T-helper 2 cell treated with Interferon-gamma antibody and Interleukin-4, amounts not matched to agents 100 ng/mL and 5 ng/mL, for 36 hours (primary cell): Measurements from ENCODE around the gene ANGPTL2. TPM values are rescaled to one million over a fixed set of nuclear protein-coding genes. Genes with fewer than 3 reads are reported as not detected.

Source experiments
- intact Hi-C: fragments of 100-400 bp; cut with micrococcal nuclease; formaldehyde crosslinking; loops from one replicate; pipeline ENCODE4 v1.15.1; 2023
- total RNA-seq: library from RNA; stranded (reverse); gene quantifications from 2 replicates; pipeline ENCODE4 v1.2.3, GENCODE V29; 2022

The ANGPTL2 gene
- total RNA-seq, 1 donor from 2014 or later = not detected

DNA sequence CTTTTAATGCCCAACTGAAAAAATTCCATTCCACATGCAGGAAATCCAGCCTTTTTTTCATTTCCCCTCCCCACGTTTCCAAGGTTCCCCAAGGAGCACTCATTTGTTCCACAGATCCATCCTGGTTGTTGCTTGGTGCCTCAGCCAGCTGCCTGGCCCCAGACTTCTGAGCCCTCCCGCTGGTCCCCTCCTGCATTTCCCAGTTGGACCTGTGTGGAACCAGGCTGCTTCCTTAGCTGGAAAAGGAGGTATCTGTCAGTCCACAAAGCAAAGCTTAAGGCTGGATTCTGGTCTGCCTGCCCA is 44.8 kb downstream of the ANGPTL2 start:
- intact Hi-C loops = no loop called here

- intact Hi-C loops = no loop called here
Measured at GRCh38 chr9:127076860-127077643, 45.4 kb downstream of the ANGPTL2 start.

- intact Hi-C loops = no loop called here
Measured at GRCh38 chr9:127075624-127076372, 46.6 kb downstream of the ANGPTL2 start.

- intact Hi-C loops = no loop called here
Measured at GRCh38 chr9:127074561-127075548, 47.6 kb downstream of the ANGPTL2 start.

DNA sequence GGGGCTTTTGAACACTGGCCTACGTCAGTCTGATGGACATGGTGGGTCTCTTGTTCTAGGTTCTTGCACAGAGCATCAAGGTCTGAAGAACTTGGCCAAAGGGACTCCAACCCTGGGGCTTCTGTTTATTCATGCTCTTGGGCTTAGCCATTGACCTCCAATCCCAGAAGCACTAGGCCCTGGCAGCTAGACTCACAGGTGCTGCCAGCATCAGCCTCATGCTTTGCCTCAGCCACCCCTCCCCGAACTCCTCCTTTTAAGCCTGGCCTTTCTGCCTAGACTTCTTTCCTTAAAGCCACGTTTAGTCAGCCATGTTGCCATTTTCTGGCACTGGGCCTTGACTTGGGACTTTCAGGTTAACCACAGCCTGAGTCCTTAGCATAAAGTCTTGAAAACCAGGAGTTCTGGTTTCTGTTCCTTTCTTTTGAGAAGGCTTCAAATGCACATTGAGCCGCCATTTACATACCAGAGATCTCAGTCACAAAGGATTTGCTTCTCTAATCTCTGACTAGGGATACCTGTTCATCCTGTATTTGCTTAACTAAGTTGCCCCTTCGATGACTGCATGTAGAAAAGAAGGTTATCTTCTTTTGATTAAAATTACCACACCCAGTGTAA is 54.7 kb downstream of the ANGPTL2 start:
- intact Hi-C loops = no loop called here

GRCh38 chr9:127066851-127067136 is 55.6 kb downstream of the ANGPTL2 start:
- intact Hi-C loops = no loop called here

- intact Hi-C loops = no loop called here
Measured at GRCh38 chr9:127066060-127066850, 56.2 kb downstream of the ANGPTL2 start.

DNA sequence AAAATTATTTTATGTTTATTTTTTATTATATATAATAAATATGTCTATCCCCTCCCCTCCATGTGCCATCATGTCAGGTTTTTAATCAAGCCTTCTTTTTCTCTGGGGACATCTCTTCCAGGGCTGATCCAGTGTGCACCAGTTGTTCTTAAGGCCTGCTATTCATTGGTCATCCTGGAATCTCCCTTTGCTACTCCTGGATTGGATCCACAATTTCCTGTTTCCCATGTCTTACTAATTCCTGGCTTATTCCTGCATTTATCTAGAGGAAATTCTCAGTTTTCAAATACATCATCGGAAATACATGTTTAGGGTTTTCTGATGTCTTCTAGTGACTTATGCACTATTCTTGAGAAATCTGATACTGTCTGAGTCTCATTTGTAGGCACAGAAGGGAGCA is 56.8 kb downstream of the ANGPTL2 start:
- intact Hi-C loops = no loop called here

GRCh38 chr9:127064335-127064734 is 58.1 kb downstream of the ANGPTL2 start:
- intact Hi-C loops = no loop called here

GRCh38 chr9:127061411-127061810 is 61.0 kb downstream of the ANGPTL2 start:
- intact Hi-C loops = no loop called here

GRCh38 chr9:127059765-127060361 is 62.6 kb downstream of the ANGPTL2 start:
- intact Hi-C loops = no loop called here

GRCh38 chr9:127059030-127059429 is 63.4 kb downstream of the ANGPTL2 start:
- intact Hi-C loops = no loop called here

GRCh38 chr9:127058645-127059021 is 63.8 kb downstream of the ANGPTL2 start:
- intact Hi-C loops = no loop called here

GRCh38 chr9:127058011-127058644 is 64.3 kb downstream of the ANGPTL2 start:
- intact Hi-C loops = no loop called here

DNA sequence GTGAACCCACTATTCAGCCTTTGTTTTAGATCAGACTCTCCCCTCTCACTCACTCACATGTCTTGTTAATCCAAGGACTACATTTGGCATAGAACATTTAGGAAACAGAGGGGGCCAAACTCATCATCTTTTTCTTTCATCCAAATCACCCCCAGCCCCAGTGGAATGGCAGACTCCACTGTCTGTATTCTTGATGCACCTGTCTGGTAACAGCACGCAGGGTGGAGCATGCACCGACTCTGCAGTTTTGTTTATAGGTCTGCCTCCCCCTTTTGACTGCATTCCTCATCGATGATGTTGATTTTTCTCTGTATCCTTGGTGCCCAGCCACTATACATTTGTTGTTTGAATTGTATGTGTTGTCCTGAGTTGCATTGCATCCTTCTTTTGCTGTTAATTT is 66.0 kb downstream of the ANGPTL2 start:
- intact Hi-C loops = no loop called here

GRCh38 chr9:127055745-127056402 is 66.6 kb downstream of the ANGPTL2 start:
- intact Hi-C loops = no loop called here

GRCh38 chr9:127053960-127054359 is 68.5 kb downstream of the ANGPTL2 start:
- intact Hi-C loops = no loop called here

DNA sequence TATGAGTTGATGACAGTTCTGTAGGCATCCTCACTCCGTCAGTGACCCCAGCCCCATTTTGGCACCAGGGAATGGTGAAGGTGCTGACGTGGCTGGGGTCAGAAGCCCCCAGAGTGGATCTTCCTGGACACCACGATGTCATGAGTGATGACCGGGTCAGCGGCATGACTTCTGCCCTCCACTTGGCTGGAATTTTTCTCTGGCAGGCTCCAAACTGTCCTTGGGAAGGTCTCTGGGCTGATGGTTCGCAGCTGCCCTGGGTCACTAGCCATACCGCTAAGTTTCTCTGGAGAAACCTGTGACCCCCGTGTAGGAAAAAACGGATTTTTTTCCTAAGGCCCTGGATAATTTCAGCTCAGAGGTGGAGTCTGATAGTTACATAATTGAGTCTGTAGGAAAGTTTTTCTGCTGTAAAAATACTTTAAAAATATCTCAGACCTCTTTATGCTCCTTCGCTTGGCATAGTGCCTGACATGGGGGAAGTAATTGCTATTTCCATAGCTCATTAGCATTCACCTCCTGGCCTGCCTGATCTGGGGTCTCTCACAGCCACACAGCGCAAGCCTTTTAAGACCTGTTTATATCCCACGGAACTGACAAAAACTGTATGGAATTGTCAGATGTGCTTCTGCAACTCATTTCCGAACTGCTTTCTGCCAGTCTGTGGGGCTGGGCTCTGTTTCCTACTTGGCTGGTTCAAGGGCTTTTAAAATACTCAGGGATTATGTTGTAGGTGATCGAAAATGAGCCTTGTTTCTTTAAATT is 69.2 kb downstream of the ANGPTL2 start:
- intact Hi-C loops = no loop called here
